Pons (tissue), 1 donor: ENCODE measurements around the gene TIMM23B.
"Not testable (repeated sequence)": the region's sequence is repeated elsewhere in the genome, so short reads cannot be mapped to it uniquely, and the experiment has no call there.

Experiments
- DNase-seq: peaks from one replicate; pipeline ENCODE4 v3.0.0-alpha.2; 2016; ENCODE audit warnings: low spot score

Gene TIMM23B, protein sequence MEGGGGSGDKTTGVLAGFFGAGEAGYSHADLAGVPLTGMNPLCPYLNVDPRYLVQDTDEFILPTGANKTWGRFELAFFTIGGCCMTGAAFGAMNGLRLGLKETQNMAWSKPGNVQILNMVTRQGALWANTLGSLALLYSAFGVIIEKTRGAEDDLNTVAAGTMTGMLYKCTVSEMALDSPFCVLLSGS

DNA sequence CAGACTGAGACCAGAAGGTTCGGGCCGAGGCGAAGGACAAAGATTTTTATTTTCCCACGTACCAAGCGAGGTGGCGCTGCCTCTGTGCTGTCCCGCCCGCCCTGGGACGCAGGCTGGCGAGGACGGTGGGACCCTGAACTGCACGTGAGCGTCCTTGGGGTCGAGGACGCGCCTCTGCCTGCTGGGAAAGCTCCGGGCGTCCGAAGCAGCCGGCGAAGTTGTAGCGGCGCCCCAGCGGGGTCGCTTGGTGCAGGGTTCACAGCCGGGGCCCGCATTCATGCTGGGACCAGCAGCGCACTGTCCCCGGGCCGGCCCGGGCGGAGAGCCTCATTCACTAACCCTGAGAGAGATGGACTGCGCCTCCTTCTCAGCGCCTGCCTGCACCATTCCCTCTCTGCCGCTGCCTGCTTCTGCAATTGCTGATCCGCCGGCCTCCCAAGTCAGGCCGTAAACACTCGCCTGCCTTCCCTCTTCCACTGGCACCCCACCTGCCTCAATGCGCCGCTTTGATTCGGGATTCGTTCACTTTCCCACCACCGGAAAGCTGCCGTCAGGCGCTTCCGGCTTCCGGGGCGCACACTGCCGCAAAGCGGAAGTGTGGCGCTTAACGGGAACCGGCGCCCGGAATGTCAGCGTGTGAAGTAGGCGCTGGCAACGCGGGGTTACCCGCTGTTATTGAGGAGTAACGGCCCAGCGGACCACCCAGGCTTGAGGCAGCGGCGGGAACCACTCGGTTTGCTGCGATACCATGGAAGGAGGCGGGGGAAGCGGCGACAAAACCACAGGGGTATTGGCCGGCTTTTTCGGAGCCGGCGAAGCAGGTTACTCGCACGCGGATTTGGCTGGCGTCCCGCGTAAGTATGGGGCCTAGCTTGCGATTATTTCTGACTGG, at the start of gene TIMM23B, which contains the start of gene PARG:
Gene TIMM23B, plus strand, starts transcription at position 607 of the 892 bp plus-strand sequence. Its CDS starts 142 bp downstream, at position 749.
Gene PARG, minus strand, starts transcription at position 581 of the 892 bp plus-strand sequence. Its CDS starts 302 bp downstream, at position 279.
- peak; percentile 75 for DNase-seq

DNA sequence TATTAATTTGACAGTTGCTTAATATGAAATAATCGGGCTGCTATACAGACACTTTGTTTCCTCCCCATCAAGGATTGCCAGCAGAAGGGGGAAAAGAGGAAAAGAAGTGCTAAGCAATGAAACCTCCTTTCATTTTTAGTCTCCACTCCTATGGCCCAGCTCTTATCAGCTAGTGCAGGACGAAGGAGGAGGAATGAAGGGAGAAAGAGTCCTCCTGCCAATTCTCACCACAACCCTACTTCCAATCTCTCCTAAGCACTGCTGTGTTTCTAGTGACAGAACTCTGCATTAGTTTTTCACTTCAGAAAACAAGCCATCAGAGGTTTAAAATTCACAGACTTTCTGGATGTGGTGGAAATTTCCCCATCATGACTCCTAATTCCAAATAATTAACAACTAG, 41.9 kb upstream of the TIMM23B start:
- DNase-seq = not testable (repeated sequence)

DNA sequence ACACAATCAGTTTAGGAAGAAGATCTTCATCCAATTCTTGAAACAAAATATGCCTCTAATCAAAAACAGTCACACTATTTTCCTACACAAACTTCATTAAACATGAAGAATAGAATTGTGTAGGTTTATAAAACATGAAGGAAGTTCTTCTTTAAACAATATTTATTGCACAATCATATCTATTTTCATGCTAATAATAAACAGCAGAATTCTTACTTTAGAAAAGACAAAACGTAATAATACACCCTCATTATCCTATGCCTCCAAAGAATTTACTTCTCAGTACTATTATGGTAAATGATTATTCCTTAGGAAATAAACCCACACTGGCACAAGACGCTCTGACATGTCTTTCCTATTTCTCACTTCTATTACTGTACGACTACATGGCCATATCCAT, 41.4 kb upstream of the TIMM23B start:
- not testable (repeated sequence) for DNase-seq

DNA sequence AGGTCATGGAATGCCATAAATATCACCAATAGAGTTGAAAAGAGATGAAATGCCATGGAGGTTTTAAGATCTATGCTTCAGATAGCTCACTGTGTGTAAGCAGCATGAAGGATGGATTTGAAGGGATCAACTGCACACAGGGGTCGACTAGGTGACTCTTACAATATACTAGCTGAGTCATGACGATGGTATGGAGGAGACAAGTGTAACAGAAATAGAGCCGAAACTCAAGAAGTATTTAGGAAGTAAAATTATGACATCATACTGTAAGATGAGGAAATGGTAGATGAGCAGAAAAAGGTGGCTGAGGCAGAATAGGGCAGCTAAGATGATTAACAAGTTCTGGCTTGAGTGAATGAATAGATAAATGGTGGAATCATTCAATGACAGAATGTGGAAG, 38.0 kb upstream of the TIMM23B start:
- DNase-seq = not testable (repeated sequence)

DNA sequence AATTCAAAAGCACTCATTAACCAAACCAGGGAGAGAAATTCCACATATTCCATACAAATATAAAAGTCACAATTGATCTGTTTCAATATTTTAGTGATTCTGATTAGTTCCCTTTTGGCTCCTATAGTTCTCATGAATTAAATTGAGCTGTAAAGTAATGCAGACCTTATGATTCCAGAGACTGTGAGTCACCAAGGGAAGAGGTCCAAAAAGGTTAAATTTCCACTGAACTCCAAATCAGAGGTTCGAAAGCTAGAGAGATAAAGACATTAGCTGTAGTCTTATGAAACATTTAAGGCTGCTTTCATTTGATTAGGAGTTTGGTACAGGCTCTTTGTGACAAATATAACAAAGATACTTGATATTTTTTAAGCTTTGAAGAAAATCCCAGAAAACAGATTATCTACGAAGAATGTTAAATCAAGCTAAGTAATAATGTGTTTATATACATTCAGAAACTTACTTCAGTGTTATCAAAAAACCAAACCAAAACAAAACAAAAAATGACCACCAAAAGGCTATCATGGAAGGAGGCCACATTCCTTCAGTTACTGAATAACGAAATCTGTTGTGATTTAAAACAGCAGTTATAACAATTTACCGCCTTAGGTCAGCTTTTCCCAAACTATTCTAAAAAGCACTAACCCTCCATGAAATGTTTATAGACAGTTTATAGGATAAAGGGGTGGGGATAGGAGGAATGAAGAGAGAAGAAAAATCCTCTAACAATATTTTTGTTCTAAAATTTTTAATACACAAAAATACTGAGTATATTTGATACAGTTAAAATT, 33.4 kb upstream of the TIMM23B start:
- DNase-seq = not testable (repeated sequence)

DNA sequence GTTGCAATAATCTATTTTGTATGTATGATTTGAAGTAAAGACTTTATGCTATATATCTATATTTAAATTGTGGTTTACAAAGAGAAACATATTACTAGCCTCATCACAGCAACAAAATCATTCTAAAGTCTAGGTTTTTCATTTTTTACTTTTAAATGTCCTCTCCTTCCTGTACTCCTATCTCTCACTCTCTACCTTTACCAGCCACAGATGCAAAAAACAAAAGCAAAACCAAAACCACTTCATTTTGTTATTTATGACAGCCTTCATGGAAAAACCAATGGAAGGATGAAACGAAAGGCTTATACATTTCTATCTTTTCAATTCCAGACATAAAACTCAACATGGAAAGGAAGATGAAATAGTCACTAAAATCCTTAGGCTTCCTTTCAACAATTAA, 31.6 kb upstream of the TIMM23B start:
- not testable (repeated sequence) for DNase-seq

DNA sequence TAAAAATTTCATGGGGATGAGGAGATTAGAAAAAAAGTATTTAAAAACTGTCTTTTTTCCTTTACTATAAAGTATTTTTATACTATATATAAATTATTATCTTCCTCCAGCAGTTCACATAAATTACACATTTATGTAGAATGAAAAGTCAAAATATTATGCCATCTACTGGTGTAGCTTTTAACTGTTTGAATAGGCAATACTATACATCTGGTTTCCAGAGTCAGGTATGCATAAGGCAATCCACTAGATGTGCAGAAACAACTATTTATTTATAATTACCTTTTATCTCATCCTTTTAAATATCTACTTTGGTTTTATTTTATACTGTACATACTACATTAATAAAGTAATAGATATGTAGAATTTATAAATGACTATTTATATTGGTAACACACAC, 25.4 kb upstream of the TIMM23B start:
- not testable (repeated sequence) for DNase-seq

DNA sequence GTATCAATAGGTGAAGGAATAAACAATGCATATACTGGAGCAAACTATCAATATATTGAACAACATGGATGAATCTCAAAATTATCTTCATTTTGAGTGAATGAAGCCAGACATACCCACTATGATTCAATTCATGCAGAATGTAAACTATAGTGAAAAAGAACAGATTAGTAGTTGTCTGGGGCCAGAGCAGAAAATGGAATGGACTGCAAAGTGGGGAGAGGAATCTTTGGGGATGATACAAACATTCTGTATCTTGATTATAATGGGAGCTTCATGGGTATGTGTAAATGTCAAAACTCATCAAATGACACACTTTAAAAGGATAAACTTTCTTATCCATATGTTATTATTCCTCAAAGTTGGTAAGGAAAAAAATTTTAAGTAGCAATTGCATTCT, 23.9 kb upstream of the TIMM23B start:
- DNase-seq = not testable (repeated sequence)

DNA sequence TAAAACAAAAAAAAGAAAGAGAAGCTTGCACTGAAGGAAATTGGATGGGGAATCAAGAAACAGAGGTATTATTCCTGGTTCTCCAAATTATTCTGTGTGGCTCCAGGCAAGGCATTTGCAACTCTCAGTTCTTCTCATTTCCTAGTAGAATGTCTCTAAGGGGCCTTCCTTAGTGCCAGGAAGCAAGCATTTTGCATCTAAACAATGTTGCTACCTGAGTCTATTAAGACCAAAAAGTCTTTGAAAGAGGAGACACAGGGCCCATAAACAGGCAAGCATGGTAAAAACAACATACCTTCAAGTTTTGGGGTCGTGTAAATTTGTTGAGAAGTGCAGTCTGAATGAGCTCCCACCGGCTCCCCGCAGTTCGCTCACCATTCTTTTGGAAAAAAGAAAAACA, 19.8 kb upstream of the TIMM23B start:
- DNase-seq = not testable (repeated sequence)

DNA sequence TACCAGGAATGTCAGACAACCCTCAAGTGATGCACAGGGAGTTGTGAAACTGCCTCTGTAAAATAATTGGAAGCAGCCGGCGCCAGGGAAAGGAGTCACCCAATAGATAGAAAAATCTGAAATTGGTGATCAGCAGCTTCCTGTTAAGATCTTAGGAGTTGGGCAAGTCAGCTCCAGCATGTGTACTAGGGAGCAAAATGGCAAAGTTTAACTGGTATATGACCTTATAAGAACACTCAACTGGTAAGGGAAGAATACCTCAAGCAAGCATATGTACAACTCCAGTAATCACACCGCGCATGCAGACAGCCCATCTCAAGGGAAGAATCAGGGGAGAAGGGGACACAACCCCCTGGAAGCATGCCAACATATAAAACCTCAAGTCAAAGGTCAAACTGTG, 18.3 kb upstream of the TIMM23B start:
- not testable (repeated sequence) for DNase-seq

DNA sequence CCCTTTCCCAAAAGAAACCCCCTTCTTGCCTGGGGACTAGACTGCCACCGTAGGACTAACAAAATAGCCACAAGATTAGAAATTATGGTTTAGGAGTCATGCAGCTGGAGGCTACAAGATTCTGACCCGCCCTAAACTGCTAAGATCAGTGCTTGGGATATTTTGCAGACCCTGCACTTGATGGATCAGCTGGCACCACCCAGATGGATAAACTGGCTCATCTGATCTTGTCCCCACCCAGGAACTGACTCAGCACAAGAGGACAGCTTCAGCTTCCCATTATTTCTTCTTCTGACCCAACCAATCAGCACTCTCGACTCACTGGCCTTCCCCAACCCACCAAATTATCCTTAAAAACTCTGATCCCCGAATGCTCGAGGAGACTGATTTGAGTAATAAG, 10.6 kb upstream of the TIMM23B start:
- not testable (repeated sequence) for DNase-seq

DNA sequence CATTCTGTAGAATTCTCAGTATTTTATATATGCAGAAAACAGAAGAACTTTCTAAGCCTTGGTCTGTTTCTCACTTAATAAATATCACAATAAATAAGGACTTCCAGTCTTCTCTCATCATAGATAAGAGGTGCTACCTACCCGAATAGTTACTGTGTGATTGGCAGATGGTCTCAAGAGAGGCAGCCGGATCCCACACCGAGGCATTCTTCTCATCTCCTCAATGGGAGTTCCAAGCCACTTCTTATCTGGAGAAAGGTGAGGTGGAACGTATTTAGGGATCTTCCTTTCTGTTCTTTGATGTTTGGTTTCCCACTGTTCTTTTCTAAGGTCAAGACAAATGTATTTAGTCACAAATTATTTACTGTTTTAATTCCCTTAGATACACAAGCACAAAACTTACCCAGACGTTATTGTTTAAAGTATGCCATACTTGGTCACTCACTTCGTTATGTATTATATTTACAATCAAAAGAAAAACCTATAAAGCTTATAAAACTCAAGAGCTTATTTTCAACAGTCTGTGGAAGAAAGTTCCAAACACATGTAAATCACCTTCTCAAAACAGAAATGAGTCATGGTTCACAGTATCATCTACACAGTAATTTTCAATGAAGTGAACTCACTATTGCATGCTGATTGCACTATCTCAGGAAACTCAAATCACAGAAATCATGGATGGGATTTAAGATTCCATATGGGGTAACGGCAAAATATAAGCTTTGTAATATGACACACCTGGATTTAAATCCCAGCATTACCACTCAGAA, 9.7 kb upstream of the TIMM23B start:
- not testable (repeated sequence) for DNase-seq

DNA sequence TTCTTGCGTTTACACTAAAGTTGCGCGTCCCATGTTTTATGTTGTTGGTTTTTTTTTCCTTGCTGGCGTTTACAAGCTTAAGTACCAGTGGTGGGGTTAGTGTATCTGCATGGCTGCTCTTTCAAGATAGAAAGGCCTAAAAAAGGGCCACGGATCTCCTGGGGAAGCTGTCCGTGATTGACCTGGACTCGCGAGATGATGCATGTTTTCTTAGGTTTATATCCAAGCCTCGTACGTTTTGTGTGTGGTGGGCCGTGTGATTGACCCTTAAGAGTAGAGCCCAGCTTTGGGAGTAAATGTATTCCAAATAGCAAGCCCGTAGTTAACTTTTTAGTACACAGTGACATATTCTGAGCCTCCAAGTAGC, 469 bp downstream of the TIMM23B start:
- DNase-seq = peak; percentile 2

DNA sequence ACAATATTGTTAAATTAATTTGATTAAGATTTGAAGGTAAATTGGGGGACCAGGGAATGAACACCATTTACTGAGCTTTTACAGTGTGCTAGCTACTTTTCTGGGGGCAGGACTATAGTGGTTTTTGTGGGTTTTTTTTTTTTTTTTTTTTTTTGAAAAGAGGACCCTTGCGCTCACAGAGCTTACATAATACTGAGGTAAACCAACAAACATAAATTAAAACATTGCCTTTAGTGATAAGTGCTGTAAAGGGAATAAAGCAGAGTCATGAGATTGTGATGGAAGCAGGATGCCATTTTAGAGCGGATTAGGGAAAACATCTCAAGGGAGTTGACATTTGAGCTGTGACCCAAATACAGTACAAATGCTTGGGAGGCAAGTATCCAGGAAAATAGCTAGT, 1.8 kb downstream of the TIMM23B start:
- DNase-seq = not testable (repeated sequence)

DNA sequence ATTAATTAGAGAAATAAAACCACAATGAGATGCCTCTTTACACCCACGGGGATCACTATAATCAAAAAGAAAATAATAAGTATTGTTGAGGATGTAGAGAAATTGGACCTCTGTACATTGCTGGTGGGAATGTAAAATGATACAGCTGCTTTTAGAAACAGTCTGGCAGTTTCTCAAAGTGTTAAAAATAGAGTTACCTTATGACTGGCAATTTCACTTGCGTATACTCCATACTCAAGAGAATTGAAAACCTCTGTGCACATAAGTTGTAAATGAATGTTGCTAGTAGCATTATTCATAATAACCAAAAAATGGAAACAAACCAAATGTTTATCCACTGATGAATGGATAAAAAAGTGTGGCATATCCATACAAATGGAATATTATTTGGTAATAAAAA, 6.3 kb downstream of the TIMM23B start:
- not testable (repeated sequence) for DNase-seq

DNA sequence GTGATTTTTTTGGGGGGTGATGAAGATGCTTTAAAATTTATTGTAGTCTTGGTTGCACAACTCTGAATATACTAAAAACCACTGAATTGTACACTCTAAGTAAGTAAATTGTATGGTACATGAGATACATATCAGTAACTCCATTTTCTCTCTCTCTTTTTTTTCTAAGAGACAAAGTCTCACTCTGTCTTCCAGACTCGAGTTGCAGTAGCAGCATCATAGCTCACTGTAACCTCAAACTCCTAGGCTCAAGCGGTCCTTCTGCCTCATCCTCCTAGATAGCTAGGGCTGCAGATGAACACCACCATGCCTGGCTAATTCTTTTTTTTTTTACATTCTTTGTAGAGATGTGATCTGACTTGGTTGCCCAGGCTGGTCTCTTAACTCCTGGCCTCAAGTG, 6.9 kb downstream of the TIMM23B start:
- not testable (repeated sequence) for DNase-seq

DNA sequence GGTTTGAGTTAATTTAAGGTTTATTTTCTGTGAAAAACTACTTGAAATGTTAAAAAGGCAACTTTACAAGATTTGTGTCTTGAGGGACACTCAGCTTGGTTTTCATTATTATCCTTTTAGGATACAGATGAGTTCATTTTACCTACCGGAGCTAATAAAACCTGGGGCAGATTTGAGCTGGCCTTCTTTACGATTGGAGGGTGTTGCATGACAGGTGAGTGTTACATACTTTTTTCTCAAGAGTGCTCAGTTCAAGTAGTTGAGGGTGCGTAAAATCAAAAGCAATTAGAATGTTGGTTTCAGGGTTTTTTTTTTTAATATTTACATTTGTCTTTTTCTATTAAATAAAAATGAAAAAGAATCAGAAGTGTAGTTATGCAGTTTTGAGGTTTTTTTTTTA, 10.2 kb downstream of the TIMM23B start:
- not testable (repeated sequence) for DNase-seq

DNA sequence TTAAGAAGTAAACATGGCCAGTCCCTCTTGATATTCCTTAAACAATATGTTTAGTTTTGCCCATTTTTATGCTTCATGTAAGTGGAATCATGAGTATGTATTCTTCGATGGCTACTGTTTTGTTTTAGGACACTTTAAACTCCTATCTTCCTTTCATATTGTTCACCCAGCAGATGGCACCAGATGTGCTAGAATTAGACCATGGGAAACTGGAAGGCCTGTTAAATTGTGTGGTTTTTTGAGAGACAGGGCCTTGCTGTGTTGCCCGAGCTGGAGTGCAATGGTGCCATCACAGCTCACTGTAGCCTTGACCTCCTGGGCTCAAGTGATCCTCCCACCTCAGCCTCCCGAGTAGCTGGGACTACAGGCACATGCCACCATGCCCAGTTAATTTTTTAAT, 11.3 kb downstream of the TIMM23B start:
- peak; percentile 41 for DNase-seq

DNA sequence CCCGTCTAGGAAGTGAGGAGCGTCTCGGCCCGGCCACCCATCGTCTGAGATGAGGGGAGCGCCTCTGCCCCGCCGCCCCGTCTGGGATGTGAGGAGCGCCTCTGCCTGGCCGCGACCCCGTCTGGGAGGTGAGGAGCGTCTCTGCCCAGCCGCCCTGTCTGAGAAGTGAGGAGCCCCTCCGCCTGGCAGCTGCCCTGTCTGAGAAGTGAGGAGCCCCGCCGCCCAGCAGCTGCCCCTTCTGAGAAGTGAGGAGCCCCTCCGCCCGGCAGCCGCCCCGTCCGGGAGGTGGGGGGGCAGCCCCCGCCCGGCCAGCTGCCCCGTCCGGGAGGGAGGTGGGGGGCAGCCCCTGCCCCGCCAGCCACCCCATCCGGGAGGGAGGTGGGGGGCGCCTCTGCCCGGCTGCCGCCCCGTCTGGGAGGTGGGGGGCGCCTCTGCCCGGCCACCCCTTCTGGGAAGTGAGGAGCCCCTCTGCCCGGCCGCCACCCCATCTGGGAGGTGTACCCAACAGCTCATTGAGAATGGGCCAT, 28.5 kb downstream of the TIMM23B start:
- DNase-seq = not testable (repeated sequence)

DNA sequence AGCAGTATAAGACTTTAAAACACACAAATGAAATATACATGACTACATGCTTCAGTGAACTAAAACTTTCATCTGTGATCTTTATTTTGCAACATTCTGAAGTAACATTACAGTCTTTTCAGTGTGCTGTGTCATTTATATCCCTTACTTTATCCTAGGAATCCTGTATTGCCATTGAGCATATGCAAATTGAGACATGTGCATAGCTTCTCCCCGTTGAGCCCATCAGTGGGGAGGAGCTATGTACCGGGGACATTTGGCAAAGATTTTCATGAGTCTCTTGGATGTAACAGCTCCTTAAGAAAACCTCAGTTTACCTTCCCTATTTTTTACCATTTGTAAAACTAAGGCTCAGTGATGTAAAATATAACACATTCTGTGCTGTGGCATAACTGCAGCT, 29.6 kb downstream of the TIMM23B start:
- DNase-seq = not testable (repeated sequence)

DNA sequence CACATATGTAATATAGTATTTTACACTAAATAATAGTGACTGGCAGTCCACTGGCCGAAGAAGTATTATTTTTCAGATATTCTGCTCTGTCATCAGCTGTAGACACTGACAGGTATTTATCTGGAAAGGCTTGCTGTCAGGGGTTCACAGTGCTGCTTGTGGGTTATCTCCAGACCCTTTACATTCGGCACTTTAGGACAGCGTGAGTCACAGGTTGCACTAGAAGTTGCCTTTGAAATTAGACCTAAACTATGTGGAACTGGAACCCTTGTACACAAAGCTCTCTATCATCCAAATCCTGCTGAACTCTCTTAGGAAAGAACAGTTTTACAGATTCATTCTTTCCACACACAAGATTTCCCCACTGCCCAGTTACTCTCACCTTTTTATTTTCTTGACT, 30.2 kb downstream of the TIMM23B start:
- not testable (repeated sequence) for DNase-seq
